NCI-H2107 treated with DMSO at 0.1 percent for 48 hours (cell line): ENCODE measurements around the gene PRIM1.
"Not testable (repeated sequence)": the region's sequence is repeated elsewhere in the genome, so short reads cannot be mapped to it uniquely, and the experiment has no call there.

Experiments used
- DNase-seq: peaks from one replicate; lab custom pipeline; 2025; ENCODE audit not compliant: unreplicated experiment; lab: John Stamatoyannopoulos, UW

The PRIM1 gene

GRCh38 chr12:56751712-56752598, at the start of gene PRIM1:
PRIM1 (minus strand) TSS chr12:56752323; CDS start chr12:56752298, 25 bp downstream.
- peak; percentile 89 for DNase-seq

GRCh38 chr12:56800221-56800620, 48.1 kb upstream of the PRIM1 start:
- DNase-seq = no peak

- DNase-seq = not testable (repeated sequence)
These were observed 47.2 kb upstream of the PRIM1 start for GRCh38 chr12:56799345-56799744.

- not testable (repeated sequence) for DNase-seq
These were observed 43.7 kb upstream of the PRIM1 start for GRCh38 chr12:56795791-56796190.

- DNase-seq = not testable (repeated sequence)
These were observed 43.0 kb upstream of the PRIM1 start for GRCh38 chr12:56795046-56795562.

- not testable (repeated sequence) for DNase-seq
These were observed 41.0 kb upstream of the PRIM1 start for GRCh38 chr12:56793124-56793523.

- no peak for DNase-seq
These were observed 40.6 kb upstream of the PRIM1 start for GRCh38 chr12:56792678-56793077.

- not testable (repeated sequence) for DNase-seq
These were observed 37.3 kb upstream of the PRIM1 start for GRCh38 chr12:56789429-56789828.

DNA sequence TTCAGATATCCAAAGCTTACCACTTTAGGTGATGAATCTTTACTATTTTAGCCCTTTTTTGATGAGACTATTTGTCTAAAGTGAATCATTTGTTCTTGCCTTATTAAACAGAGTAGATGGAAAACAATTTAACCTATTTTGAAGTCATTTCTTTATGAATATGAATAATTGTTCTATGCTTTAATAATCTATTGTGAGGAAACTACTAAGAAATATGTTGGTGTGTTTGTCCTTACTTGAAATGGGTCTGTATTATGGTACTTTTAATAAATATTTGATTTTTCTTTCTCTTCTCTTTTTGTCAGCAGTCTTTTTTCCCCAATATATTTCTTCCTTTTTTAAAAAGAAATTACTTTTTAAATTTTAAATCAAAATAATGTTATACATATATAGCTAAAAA, 35.4 kb upstream of the PRIM1 start:
- no peak for DNase-seq

GRCh38 chr12:56785874-56786273, 33.8 kb upstream of the PRIM1 start:
- DNase-seq = no peak

- DNase-seq = no peak
These were observed 33.2 kb upstream of the PRIM1 start for GRCh38 chr12:56785141-56785865.

- no peak for DNase-seq
These were observed 29.6 kb upstream of the PRIM1 start for GRCh38 chr12:56781726-56782125.

- no peak for DNase-seq
These were observed 26.6 kb upstream of the PRIM1 start for GRCh38 chr12:56778756-56779155.

DNA sequence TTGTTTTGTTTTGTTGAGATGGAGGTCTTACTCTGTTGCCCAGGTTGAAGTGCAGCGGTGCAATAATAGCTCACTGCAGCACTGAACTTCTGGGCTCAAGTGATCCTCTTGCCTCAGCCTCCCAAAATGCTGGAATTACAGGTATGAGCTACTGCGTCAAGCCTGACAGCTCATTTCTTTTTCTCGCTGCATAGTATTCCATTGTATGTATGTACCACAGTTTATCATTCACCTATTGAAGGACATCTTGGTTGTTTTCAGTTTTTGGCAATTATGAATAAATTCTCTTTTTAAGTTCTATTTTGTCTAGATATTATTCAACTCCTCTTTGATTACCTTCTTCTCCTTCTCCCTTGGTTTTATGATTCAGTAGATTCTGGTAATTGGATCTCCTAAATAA, 24.5 kb upstream of the PRIM1 start:
- DNase-seq = no peak

DNA sequence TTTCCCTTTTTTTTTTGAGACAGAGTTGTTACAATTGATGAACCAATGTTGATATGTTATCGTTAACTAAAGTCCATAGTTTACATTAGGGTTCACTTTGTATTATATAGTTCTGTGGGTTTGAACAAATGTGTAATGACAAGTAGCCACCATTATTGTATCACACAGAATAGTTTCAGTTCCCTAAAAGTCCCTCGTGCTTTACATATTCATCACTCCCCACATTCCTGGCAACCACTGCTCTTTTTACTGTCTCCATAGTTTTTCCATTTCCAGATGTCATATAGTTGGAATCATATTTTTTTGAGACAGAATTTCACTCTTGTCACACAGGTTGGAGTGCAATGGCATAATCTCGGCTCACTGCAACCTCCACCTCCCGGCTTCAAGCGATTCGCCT, 23.5 kb upstream of the PRIM1 start:
- no peak for DNase-seq

DNA sequence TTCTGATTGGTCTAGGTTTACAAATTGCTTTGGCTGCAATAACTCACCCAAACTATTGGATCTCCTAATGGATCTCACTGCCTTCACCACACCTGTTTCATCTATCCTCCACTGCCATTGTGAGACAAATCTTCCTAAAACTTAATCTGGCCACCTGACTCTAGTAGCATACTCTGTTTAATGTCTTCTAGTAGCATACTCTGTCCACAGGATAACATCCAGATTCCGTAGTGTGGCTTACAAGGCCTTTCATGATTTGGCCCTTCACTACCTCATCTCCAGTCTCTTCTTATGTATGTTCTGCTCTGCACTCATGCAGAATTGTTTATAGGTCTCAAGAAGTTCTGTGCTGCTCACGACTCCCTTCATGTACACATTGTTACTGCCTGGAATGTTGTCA, 21.0 kb upstream of the PRIM1 start:
- no peak for DNase-seq

DNA sequence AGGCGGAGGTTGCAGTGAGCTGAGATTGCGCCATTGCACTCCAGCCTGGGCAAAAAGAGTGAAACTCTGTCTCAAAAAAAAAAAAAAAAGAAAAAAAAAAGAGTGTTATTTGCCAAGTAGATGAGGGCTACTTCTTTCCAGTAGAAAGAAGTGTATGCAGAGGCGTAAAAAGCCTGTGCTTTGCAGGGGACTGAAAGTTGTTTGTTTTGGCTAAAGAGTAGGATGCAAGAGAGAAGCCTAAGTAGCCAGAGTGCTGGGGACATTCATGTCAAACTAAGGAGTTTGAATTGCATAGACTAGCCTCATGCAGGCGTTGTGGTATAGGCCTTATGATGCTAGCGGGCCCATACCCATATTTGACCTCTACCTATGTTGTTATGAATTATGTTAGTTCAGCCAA, 20.5 kb upstream of the PRIM1 start:
- no peak for DNase-seq

DNA sequence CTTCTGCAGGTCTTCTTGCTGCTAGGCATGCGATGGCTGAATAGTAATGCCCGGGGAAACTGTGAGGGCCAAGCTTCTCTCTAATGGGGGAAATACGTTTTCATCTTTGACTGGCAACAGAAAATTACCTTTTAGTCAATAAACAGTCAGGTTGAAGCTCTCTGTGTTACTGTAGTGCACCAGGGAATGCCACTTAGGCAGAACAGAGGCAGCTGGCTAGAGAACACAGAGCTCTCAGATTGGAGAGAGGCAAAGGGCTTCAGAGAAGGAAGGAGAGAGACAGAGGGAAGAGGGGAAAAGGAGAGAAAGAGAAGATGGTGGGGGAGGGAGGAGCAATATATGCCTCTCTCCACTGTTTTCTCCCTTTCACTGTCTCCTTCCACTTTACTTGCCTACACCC, 17.7 kb upstream of the PRIM1 start:
- DNase-seq = peak; percentile 23

DNA sequence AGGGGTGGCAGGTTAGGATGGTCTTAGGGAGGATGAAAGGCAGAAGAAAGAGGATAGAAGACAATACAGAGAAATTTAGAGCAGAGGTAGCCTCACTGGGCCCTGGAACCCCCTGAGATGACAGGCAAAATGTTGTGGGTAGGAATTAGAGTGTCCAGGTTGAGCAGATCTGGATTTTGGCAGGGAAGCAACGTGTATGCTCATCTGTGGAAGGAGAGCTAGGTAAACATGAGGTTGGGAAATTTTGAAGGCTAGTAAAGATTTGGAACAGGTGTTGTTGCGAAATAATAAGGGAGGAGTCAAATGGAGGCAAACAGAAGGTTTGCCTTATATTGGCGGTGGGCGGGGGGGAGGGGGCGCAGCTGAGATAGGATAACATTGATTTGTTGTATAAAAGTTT, 16.3 kb upstream of the PRIM1 start:
- peak; percentile 54 for DNase-seq

- DNase-seq = no peak
These were observed 14.4 kb upstream of the PRIM1 start for GRCh38 chr12:56766535-56766934.

- no peak for DNase-seq
These were observed 11.9 kb upstream of the PRIM1 start for GRCh38 chr12:56763753-56764657.
